ENCODE results near the gene CHAC1. TPM values are rescaled to one million over a fixed set of nuclear protein-coding genes. Genes with fewer than 3 reads are reported as not detected.

Gene CHAC1
- total RNA-seq, result 1 to 10 TPM in 2 of 3 donors, not detected in 1; 1.1 to 1.7 TPM
- 0.34 TPM for total RNA-seq (2013)

GRCh38 chr15:40952901-40953712 lies at the start of gene CHAC1:
Gene CHAC1 (plus strand): TSS chr15:40953471. CDS start chr15:40953584, 113 bp downstream.
- ATAC-seq, result peak; percentile 93 to 97 (median 94)
- peak within 1 kb of the TSS; percentile 48 to 86 for H3K27ac Mint-ChIP-seq

GRCh38 chr15:40904552-40905201 lies 48.6 kb upstream of the CHAC1 start:
- H3K4me3 Mint-ChIP-seq, result no peak overlapping the region
- DNase-seq (no peak), ATAC-seq (no peak)
- H3K4me1 Mint-ChIP-seq, result peaks cover 24 to 57% of the 10 kb centered on the region in 2 donors
- H3K27ac Mint-ChIP-seq, result peak overlapping the region; percentile 27 to 67
- TF ChIP-seq CTCF (IDR thresholded peaks at IDR 0.05), result no peak
- no peaks in the 10 kb centered on the region for H3K9me3 Mint-ChIP-seq
- H3K4me1 ChIP-seq (ENCODE audit: control insufficient read depth, insufficient read depth, low read length), result peaks cover 42% of the 10 kb centered on the region
- H3K4me3 ChIP-seq (ENCODE audit: low read length), result no peak overlapping the region
- WGBS (ENCODE audit: insufficient coverage), result 93% methylated on average over 7 of the region's 7 CpGs
- no peaks in the 10 kb centered on the region for H3K36me3 Mint-ChIP-seq
- no peaks in the 10 kb centered on the region for H3K27me3 ChIP-seq (ENCODE audit: control insufficient read depth, insufficient read depth, low read length)
- peaks cover 34% of the 10 kb centered on the region for H3K36me3 ChIP-seq (ENCODE audit: control insufficient read depth, insufficient read depth, low read length)
- intact Hi-C loops (cut with micrococcal nuclease), result loop anchor here (1.0 kb wide), 1 partner anchor 118 kb away; no protein-coding TSS in a partner anchor
- no peaks in the 10 kb centered on the region for H3K27me3 Mint-ChIP-seq (ENCODE audit: low read depth in 2 of 2)
- peak overlapping the region; percentile 16 for H3K27ac ChIP-seq (ENCODE audit: low read length)
- no peaks in the 10 kb centered on the region for H3K9me3 ChIP-seq (ENCODE audit: control insufficient read depth, insufficient read depth, low read length)

More at GRCh38 chr15:40952901-40953712, at the start of gene CHAC1:
- Mint-ChIP-seq H3K4me1 (peaks cover 0 to 11% of the 10 kb centered on the region in 2 donors), H3K4me3 (peak within 1 kb of the TSS; percentile 87), H3K27me3 (ENCODE audit: low read depth in 2 of 2) (peaks cover 0 to 7% of the 10 kb centered on the region in 2 donors), H3K9me3 (no peaks in the 10 kb centered on the region), H3K36me3 (no peaks in the 10 kb centered on the region)
- under 1% methylated on average over 72 of the region's 72 CpGs for WGBS (ENCODE audit: insufficient coverage)
- peak; percentile 11 for TF ChIP-seq CTCF (IDR thresholded peaks at IDR 0.05)
- intact Hi-C loops (cut with micrococcal nuclease), result loop anchor here (2.0 kb wide), 1 partner anchor 46 kb away; no protein-coding TSS in a partner anchor
- peak within 1 kb of the TSS; percentile 56 for H3K4me3 ChIP-seq (ENCODE audit: low read length)
- H3K27ac ChIP-seq (ENCODE audit: low read length), result peak within 1 kb of the TSS; percentile 4
- H3K9me3 ChIP-seq (ENCODE audit: control insufficient read depth, insufficient read depth, low read length), result no peaks in the 10 kb centered on the region
- peak; percentile 83 to 97 for DNase-seq
- H3K36me3 ChIP-seq (ENCODE audit: control insufficient read depth, insufficient read depth, low read length), result no peaks in the 10 kb centered on the region
- H3K27me3 ChIP-seq (ENCODE audit: control insufficient read depth, insufficient read depth, low read length), result no peaks in the 10 kb centered on the region
- peaks cover 18% of the 10 kb centered on the region for H3K4me1 ChIP-seq (ENCODE audit: control insufficient read depth, insufficient read depth, low read length)

- Mint-ChIP-seq H3K4me3 (peak overlapping the region; percentile 85), H3K27me3 (ENCODE audit: low read depth in 2 of 2) (no peaks in the 10 kb centered on the region), H3K9me3 (no peaks in the 10 kb centered on the region), H3K4me1 (peaks cover 19 to 51% of the 10 kb centered on the region in 2 donors), H3K27ac (peak overlapping the region in 1 of 2 donors; percentile 91), H3K36me3 (no peaks in the 10 kb centered on the region)
- Histone ChIP-seq H3K27ac (ENCODE audit: low read length) (peak overlapping the region; percentile 84), H3K36me3 (ENCODE audit: control insufficient read depth, insufficient read depth, low read length) (peaks cover 20% of the 10 kb centered on the region), H3K9me3 (ENCODE audit: control insufficient read depth, insufficient read depth, low read length) (no peaks in the 10 kb centered on the region), H3K27me3 (ENCODE audit: control insufficient read depth, insufficient read depth, low read length) (no peaks in the 10 kb centered on the region), H3K4me3 (ENCODE audit: low read length) (peak overlapping the region; percentile 52), H3K4me1 (ENCODE audit: control insufficient read depth, insufficient read depth, low read length) (peaks cover 42% of the 10 kb centered on the region)
- peak; percentile 55 to 67 (median 62) for ATAC-seq
- DNase-seq, result peak; percentile 68 to 83
- TF ChIP-seq CTCF (IDR thresholded peaks at IDR 0.05), result peak; percentile 83
- 11% methylated on average over 33 of the region's 36 CpGs for WGBS (ENCODE audit: insufficient coverage)
- intact Hi-C loops (cut with micrococcal nuclease), result loop anchor here (2.0 kb wide), 1 partner anchor 46 kb away; the partner anchor contains the start of gene CHAC1
Observed at GRCh38 chr15:40906091-40906990, 46.9 kb upstream of the CHAC1 start.
